VCaP (cell line): ENCODE data around the gene CPSF3.

Experiments
- H3K27ac ChIP-seq: fragments of 450-650 bp; 2 replicates; pipeline ENCODE4 v1.5.1; 2017
- CTCF ChIP-seq: fragments of 450-650 bp; conservative IDR thresholded peaks from 2 replicates; pipeline ENCODE4 v1.5.1; 2017; ENCODE audit warnings: mild to moderate bottlenecking, moderate library complexity

The CPSF3 gene

GRCh38 chr2:9398881-9399780 is 24.3 kb upstream of the CPSF3 start:
- no peak for TF ChIP-seq CTCF
- H3K27ac ChIP-seq = no peak overlapping the region

DNA sequence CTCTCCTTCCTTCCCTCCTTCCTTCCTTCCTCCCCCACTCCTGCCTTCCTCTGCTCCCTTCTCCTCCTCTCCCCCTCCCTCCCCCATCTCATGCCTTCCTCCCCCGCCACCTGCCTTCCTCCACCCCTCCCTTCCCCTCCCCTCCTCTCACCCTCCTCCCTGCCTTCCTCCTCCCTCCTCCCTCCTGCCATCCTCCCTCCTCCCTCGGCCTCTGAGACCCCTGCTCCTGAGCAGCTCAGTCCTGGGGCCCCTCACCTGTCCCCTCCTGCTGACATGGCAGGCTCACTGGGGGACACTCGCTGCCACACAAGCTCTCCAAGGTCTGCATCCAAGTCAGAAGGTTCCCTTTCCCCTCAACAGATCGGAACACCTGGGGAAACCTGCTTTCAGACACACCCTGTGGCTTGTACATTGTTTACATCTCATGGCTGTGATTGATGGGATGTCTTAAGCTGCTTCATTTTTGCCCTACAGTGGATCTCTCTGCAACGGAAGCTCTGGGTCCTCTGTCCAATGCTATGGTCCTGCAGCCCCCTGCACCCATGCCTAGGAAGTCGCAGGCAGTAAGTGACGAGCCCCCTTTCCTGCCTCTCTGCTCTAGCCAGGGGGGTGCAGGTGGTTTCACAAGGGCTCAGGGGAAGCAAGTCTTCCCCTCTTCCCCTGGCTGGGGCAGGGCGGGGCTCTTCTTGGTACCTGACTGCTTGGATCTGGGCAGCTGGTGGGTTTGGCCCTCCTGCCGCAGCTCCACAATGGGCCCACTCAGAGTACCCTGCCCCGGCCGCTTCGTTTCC is 23.0 kb upstream of the CPSF3 start:
- no peak overlapping the region for H3K27ac ChIP-seq

GRCh38 chr2:9401059-9401547 is 22.4 kb upstream of the CPSF3 start:
- no peak overlapping the region for H3K27ac ChIP-seq

More for the DNA sequence above, 23.0 kb upstream of the CPSF3 start:
- no peak for TF ChIP-seq CTCF

GRCh38 chr2:9401646-9402371 is 21.6 kb upstream of the CPSF3 start:
- no peak for TF ChIP-seq CTCF
- no peak overlapping the region for H3K27ac ChIP-seq

More at GRCh38 chr2:9401059-9401547, 22.4 kb upstream of the CPSF3 start:
- TF ChIP-seq CTCF = no peak

DNA sequence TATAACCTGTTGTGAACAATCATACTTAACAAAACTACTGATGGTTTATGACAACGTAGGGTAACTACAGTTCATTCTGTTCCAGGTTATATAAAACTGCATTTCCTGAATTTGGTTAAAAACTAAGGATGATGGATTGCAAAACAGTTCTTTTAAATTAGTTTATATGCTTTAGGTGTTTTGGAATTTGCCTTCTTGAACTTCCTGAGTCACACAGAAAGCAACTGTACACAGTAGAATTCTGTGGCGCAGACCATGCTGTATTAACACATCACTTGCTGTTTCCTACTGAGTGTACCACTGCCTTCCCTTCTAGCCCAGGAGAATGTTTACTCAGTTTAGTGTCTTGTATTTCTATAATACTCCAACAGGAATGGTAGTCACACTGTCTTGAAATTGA is 19.5 kb upstream of the CPSF3 start:
- no peak overlapping the region for H3K27ac ChIP-seq
- TF ChIP-seq CTCF = no peak

GRCh38 chr2:9404451-9404850 is 19.0 kb upstream of the CPSF3 start:
- TF ChIP-seq CTCF = no peak

GRCh38 chr2:9405636-9406035 is 17.8 kb upstream of the CPSF3 start:
- H3K27ac ChIP-seq = no peak overlapping the region
- TF ChIP-seq CTCF = no peak

More at GRCh38 chr2:9404451-9404850, 19.0 kb upstream of the CPSF3 start:
- H3K27ac ChIP-seq = no peak overlapping the region
